HG02981 (cell line): ENCODE measurements around the gene LCA5L.

Experiments used
- ATAC-seq: cut with Tn5 transposase; IDR thresholded peaks from one replicate; pipeline ENCODE4 v1.9.1; 2021; ENCODE audit warnings: mild to moderate bottlenecking, moderate library complexity; ENCODE audit not compliant: unreplicated experiment

The LCA5L gene

DNA sequence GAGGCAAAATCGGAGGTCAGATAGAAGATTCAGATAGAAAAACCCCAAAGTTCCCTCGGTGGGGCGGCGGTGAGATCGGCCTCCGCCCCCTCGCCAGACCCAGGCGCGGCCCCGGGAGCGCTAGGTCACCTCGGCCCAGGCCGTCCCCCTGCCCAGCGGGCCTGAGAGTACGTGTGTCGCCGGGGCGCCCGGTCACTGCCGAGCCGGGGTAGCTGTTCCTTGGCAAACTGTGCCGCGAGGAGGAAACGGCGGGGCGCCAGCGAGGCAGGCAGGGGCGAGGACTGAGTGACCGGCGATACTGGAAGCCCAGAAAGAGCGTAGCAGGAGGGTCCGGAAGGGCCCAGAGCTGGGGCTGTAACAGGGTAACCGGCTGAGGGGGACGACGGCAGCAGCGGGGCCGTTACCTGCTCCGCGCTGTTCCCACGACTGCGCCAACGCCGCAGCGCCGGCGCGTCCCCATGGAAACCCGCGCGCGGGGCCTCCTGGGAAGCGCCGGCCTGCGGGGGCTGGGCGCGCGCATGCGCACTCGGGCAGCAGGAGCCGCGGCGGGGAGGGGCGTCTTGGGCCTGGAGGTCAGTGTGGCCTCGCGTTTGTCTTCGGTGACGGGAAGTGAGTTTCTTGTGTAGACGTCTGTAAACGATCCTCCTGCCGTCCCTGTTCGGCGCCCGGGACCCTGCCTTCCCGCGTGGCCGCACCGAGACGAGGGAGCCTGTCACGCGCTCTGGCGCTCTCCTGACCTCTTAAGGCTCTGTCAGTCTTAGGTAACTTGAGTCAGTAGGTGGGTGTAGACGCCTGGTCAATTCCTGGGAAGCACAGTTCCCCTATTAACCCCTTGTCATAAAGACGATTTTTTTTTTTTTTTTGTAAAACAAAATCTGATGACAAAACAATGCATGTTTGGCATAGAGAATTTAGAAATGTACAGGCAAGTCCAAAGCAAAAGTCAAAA is at the start of gene LCA5L:
Gene LCA5L (minus strand): TSS at position 458 of the 949 bp plus-strand sequence. CDS start 17,285 bp downstream, outside the sequence.
- peak; percentile 80 for ATAC-seq

- no peak for ATAC-seq
These were observed 43.9 kb upstream of the LCA5L start for GRCh38 chr21:39489380-39489924.

GRCh38 chr21:39484711-39485276 is 39.2 kb upstream of the LCA5L start:
- ATAC-seq = no peak

GRCh38 chr21:39483917-39484316 is 38.3 kb upstream of the LCA5L start:
- ATAC-seq = no peak

- no peak for ATAC-seq
These were observed 36.3 kb upstream of the LCA5L start for GRCh38 chr21:39481886-39482285.

GRCh38 chr21:39480271-39480670 is 34.7 kb upstream of the LCA5L start:
- ATAC-seq = no peak

- no peak for ATAC-seq
These were observed 34.2 kb upstream of the LCA5L start for GRCh38 chr21:39479814-39480182.

DNA sequence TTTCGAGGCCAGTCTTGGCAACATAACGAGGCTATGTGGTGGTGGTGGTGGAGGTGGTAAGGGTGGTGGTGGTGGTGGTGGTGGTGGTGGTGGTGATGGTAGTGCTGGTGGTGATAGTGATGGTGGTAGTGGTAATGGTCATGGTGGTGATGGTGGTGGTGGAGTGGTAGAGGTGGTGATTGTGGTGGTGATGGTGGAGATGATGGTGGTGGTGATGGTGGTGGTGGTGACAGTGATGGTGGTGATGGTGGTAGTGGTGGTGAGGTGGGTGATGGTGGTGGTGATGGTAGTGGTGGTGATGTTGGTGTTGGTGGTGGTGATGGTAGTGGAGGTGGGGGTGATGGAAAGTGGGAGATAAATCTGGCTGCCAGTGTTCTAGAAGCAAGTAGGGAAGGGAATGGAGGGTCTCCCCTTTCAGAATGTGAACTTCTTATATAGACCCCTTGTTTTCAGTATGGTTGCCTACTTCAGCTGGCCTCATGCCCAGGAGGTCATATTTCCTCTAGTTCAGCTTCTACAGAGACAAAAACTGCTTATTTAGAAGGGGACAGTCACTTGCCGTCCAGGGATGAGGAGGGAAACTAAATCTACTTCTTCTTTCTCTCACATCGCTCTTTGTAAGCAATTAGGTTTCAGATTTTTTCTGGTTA is 33.7 kb upstream of the LCA5L start:
- ATAC-seq = no peak

DNA sequence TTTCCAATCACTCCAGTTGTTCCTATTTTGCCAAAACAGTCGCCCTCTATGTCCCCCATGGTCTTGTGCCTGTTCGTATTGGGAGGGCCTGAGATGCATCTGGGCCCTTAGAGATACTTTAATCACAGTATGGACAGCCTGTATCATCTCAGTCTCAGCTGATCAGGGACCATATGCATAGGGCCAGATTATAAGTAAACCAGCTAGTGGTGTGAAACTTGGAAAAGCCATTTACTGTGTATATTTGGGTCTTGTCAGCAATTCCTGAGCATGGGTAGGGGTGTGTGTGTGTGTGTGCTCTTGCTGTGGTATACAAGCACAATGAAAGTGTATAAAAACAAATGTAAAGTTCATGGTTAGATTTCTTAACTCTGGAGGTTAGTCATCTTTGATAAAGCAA is 29.0 kb upstream of the LCA5L start:
- ATAC-seq = no peak

GRCh38 chr21:39472786-39473185 is 27.2 kb upstream of the LCA5L start:
- ATAC-seq = no peak

GRCh38 chr21:39471598-39471997 is 26.0 kb upstream of the LCA5L start:
- ATAC-seq = no peak

DNA sequence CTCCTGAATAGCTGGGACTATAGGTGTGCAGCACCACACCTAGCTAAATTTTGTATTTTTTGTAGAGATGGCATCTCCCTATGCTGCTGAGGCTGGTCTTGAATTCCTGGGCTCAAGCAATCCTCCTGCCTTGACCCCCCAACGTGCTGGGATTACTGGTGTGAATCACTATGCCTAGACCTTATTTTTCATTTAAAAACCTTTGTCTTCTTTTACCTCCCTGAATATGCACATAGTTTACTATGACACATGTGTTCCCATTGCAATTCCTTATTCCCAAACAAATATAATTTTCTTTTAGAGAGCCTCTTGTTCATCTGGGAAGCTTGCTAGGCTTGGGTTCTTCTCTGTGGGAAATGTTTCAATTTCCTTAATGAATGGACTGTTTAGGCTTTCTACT is 23.0 kb upstream of the LCA5L start:
- ATAC-seq = no peak

- no peak for ATAC-seq
These were observed 22.2 kb upstream of the LCA5L start for GRCh38 chr21:39467746-39468145.

DNA sequence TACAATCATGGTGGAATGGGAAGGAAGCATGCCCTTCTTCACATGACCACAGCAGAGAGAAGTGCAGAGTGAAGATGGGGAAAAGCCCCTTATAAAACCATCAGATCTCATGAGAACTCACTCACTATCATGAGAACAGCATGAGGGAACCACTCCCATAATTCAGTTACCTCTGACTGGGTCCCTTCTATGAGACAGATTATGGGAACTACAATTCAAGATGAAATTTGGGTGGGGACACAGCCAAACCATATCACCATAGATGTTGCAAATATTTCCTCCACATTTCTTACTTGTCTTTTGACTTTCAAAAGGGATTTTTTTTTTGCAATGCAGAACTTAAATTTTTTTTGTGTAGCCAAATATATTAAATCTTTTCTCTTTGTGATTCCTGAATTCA is 21.0 kb upstream of the LCA5L start:
- no peak for ATAC-seq

GRCh38 chr21:39463308-39463707 is 17.7 kb upstream of the LCA5L start:
- ATAC-seq = no peak

GRCh38 chr21:39461419-39461818 is 15.8 kb upstream of the LCA5L start:
- peak; percentile 88 for ATAC-seq

- no peak for ATAC-seq
These were observed 11.1 kb upstream of the LCA5L start for GRCh38 chr21:39456665-39457064.

DNA sequence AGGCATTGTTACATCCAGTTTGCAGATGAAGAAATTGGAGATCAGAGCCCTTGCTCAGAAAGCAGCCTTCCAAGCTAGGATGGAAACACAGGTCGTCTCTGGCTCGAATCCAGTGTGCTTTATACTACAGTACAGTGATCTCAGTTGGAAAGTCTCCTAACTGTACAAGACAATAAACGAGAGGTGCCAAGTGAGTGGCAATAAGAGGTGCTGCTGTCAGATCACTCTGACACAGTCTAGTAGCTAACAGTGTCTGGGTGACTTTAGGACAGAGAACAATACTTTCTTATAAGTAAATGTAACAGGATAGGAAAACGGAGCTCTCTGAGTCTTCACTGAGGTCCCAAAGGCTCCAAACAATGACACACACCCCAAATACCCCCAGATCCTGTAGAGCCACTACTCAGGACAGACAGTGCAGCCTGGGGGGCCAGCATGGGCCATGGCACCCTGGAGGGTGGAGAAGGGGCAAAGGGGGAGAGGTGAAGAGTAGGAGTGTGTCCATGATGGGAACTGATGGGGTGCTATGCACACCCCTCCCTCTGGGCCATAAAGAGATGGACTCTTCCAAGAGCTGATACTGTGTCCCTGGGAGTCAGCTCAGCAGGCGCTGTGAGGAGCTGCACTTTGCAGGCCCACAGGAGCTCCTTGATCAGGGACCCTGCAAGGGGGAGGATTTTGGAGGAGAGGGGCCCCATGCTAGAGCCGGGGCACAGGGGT is 9.5 kb upstream of the LCA5L start:
- ATAC-seq = no peak

- no peak for ATAC-seq
These were observed 8.1 kb upstream of the LCA5L start for GRCh38 chr21:39453571-39454179.

DNA sequence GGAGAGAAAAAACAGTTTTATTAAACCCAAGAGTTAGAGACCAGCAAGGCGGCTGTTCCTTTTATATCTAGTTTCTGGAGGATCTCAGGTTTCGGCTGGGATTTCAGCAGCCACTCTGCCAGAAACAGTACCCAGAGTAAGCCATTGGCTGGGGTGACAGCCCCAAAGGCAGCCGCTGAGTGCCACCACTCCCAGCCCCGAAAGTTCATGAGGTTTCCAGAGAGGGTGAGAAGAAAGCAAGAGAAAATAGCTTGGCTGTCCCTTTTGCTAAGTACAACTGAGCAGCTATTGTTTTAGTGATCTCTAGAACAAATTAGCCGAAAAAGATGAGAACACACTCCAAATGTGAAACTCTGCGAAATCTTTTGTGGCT is 7.4 kb upstream of the LCA5L start:
- ATAC-seq = no peak
